Fibroblast of mammary gland (primary cell): ENCODE results near the gene CTSZ.

Source experiments
- DNase-seq: peaks from one replicate; pipeline ENCODE4 v3.0.0-alpha.2; 2010; ENCODE audit warnings: low read depth
- H3K4me3 ChIP-seq: 2 replicates; pipeline ENCODE4 v1.5.1; 2011; ENCODE audit warnings: low read depth, mild to moderate bottlenecking, low read length, moderate library complexity; ENCODE audit not compliant: control insufficient read depth
- TF ChIP-seq, protein P1 (sequence below): conservative IDR thresholded peaks from 2 replicates; pipeline ENCODE4 v1.5.1; 2011; ENCODE audit warnings: low read depth, low read length, inconsistent platforms; ENCODE audit not compliant: control insufficient read depth, insufficient read depth

The CTSZ gene

DNA sequence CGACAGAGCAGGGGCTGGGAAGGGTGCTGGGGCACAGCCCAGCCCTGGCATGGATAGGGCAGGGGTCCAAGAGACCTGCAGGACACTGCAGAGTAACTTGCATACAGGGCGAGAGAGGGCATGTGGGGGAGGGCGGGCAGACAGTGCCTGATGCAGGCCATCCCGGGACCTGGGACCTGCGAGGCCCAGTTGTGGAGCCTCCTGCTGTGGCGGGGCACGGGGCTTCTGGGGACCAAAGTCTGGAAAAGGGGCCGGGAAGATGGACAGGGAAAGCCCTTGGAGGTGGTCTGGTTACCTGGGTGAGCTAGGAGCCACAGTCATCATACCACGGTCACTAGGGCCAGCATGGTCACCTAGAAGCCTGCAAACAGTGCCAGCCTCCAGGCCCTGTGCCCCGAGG is 11.8 kb upstream of the CTSZ start:
- H3K4me3 ChIP-seq, result no peak overlapping the region
- no peak for DNase-seq
- TF ChIP-seq, protein P1, sequence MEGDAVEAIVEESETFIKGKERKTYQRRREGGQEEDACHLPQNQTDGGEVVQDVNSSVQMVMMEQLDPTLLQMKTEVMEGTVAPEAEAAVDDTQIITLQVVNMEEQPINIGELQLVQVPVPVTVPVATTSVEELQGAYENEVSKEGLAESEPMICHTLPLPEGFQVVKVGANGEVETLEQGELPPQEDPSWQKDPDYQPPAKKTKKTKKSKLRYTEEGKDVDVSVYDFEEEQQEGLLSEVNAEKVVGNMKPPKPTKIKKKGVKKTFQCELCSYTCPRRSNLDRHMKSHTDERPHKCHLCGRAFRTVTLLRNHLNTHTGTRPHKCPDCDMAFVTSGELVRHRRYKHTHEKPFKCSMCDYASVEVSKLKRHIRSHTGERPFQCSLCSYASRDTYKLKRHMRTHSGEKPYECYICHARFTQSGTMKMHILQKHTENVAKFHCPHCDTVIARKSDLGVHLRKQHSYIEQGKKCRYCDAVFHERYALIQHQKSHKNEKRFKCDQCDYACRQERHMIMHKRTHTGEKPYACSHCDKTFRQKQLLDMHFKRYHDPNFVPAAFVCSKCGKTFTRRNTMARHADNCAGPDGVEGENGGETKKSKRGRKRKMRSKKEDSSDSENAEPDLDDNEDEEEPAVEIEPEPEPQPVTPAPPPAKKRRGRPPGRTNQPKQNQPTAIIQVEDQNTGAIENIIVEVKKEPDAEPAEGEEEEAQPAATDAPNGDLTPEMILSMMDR, result no peak

DNA sequence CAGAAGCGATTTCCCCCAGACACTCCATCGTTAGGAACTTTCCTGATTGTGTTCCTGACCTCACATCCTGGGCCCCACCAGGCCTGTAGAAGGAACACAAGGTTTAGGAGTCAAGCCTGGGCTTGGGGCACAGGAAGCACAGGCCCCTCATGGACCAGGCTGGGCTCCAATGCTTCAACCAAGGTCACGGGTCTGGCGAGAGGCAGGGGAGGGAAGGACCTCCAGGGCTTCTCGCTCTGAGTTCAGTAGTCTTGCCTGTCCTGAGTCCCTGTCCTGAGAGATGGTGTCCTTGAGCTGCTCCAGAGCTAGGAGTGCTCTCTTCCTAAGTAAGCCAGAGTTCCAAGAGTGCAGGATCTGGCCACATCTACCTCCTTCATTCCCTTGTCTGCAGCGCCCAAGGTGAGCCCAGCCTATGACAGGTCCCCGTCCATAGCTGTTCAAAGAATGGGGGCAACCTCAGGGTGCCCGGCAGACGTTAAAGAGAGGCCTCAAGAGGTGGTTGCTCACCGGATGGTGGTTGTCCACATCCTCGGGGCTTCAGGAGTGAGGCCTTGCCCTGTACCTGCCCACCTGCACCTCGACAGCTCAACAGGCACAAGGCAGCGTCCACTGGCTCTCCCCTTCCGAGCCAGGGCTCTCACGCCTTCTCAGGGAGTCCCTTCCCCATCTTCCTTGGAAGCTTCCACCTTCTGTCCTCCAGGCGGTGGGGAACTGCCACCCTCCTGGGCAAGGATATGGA is 10.6 kb upstream of the CTSZ start:
- TF ChIP-seq, protein P1, result no peak
- no peak for DNase-seq
- no peak overlapping the region for H3K4me3 ChIP-seq

DNA sequence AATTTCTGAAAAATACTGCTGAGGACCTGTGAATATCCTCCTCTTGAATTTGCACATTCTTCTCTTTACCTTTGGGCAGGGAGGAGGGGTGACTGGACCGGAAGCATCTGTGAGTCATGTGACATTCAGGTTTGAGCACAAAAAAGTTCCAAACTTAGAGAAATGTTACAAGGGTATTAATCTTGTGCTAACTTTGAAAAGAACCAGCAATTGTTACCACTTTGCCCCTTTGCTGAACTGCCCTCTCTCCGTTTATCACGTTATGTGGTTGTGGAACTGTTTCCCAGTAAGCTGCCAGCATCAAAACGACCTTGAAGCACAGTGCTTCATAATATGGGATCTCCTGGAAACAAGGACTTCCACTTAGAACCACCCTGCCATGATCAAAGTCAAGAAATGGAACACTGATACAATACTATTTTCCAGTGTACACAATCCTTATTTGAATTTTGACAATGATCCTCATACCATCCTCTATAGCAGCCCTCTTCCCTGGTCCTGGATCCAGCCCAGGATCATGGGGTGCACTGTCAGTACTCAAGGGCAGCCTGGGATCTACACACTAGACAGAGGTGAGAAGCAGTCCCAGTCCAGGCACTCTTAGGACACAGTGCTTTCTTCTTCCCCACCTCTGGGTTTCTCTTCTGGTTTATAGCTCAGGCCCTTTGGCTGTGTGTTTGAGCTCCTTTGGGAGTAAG is 9.9 kb upstream of the CTSZ start:
- TF ChIP-seq, protein P1, result no peak
- no peak for DNase-seq
- no peak overlapping the region for H3K4me3 ChIP-seq

DNA sequence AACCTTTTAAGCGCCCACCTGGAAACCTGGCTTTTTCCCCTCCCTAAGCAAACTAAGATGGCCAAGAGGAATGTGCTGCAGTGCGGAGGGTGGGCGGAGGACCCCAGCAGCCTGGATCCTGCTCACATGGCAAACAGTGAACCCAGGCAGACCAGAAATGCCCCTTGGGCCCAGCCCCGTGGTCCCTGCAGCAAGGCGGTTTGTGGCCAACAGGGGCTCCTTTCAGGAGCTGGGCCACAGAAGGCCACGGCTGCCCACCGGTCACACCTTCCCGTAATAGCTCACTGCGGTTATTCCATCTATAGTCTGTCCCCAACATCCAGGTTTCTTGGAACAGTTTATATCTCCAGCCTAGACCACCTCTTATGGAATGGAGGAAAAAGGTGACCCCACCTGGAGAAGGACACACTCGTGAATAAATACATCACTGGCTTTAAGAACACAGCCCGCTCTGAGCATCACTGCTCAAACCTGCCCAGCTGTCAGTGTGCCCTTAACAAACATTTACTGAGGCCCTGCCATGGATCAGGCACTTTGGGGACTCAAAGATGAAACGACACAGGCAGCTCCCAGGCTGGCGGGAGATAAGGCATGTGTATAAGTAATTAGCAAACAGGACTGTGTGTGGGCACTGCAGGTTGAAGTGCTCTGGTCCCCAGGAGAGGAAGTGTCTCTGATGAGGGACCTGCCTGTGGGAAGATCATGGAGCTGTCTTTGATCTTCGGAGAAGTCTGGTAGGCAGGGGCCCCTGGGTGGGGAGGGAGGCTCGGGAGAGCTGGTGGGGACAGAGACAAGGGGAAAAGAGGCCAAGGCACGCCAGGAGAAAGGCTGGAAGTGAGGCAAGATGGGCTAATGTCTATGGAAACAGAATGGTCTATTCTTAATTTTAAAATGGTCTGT is 9.0 kb upstream of the CTSZ start:
- DNase-seq, result no peak
- TF ChIP-seq, protein P1, result no peak
- no peak overlapping the region for H3K4me3 ChIP-seq

DNA sequence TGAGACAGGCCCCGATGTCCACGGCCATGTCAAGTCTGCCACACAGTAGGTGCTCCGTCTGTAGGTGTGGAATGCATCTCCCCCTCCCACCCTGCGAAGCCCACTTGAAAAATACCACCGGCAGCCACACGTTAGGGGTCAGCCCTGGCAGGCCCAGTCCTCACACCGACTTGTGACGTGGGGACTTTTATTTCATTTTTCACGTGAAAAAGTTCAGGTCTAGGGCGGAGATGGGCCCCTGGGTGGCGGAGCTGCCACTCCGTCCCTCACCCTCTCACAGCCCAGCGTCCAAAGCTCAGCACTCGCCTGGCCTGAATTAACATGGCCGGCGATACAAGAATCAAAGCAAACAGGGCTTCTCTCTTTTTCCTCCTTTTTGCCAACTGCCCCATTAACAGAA is 8.4 kb upstream of the CTSZ start:
- no peak overlapping the region for H3K4me3 ChIP-seq
- TF ChIP-seq, protein P1, result no peak
- DNase-seq, result no peak

DNA sequence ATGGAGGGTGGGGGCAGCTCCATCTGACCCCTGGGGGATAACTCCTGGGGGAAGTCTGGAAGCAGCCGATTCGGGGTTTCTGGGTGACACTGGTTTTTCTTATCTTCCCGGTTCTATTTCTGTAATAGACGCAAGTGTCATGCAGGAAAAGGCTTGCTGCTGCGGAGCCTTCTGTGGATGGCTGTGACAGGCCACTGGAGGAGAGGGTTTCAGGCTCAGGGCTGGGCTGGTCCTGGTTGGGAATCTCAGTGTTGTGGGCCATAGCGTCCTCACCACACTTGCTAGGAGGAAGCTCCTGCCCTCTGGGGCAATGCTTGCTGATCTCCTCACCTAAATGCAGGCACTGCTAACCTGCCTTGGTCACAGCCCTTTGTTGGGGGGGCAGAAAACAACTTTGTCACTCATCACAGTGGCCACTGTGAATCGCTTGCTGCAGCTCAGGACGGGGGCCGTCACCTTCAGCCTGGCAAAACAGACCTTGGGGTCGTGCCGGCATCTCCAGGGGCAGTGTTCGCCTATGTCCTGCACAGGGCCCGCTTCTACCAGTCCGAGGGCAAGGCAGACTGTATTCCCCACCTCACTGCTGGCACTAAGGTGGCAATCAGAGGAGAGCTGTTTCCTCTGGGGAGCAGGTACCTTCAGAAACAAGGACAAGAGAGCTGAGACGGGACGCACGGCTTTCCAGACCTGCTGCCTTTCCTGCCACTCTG is 7.8 kb upstream of the CTSZ start:
- TF ChIP-seq, protein P1, result no peak
- DNase-seq, result no peak
- H3K4me3 ChIP-seq, result no peak overlapping the region
